B cell (primary cell): ENCODE results near the gene MCOLN1.

ENCODE experiments used
- CTCF ChIP-seq: fragments of 200-600 bp; IDR thresholded peaks from one replicate; pipeline ENCODE4 v1.8.0; 2022; ENCODE audit warnings: antibody characterized with exemption, mild to moderate bottlenecking
- EZH2 ChIP-seq: IDR thresholded peaks from 2 replicates; pipeline ENCODE4 v1.6.1; 2012; ENCODE audit warnings: borderline replicate concordance, low read depth, mild to moderate bottlenecking, moderate library complexity, low read length; ENCODE audit not compliant: insufficient read depth, poor library complexity, severe bottlenecking

GRCh38 chr19:7512400-7512851, 10.0 kb upstream of the MCOLN1 start:
- TF ChIP-seq CTCF (no peak), EZH2 (no peak)
